Liver (tissue), 9 donors: ENCODE results near the gene HADHA. TPM values are rescaled to one million over a fixed set of nuclear protein-coding genes. Genes with fewer than 3 reads are reported as not detected.

Experiments used
- DNase-seq: peaks from one replicate; pipeline ENCODE4 v3.0.0-alpha.2; 2017; ENCODE audit warnings: low spot score
- H3K27ac ChIP-seq, 2 donors: one replicate each; pipeline ENCODE4 v1.7.0; 2013; ENCODE audit warnings: inconsistent platforms in 2 of 2, low read length in 2 of 2, control low read depth in 1 of 2, low read depth in 1 of 2, mild to moderate bottlenecking in 1 of 2
- H3K27me3 ChIP-seq, 4 donors: one replicate each; pipeline versions ENCODE4 v1.6.1 to v1.7.0; 2013; ENCODE audit warnings: low read length in 3 of 4, inconsistent platforms in 1 of 4, mild to moderate bottlenecking in 1 of 4, moderate library complexity in 1 of 4; ENCODE audit not compliant: control insufficient read depth in 4 of 4, insufficient read depth in 4 of 4
- H3K36me3 ChIP-seq, 4 donors: one replicate each; pipeline versions ENCODE4 v1.6.1 to v1.7.0; 2013; ENCODE audit warnings: low read length in 3 of 4, mild to moderate bottlenecking in 3 of 4, low read depth in 1 of 4, moderate library complexity in 1 of 4; ENCODE audit not compliant: control insufficient read depth in 4 of 4, insufficient read depth in 3 of 4
- H3K4me1 ChIP-seq, 4 donors: one replicate each; pipeline versions ENCODE4 v1.6.1 to v1.7.0; 2013; ENCODE audit warnings: low read length in 3 of 4, mild to moderate bottlenecking in 3 of 4, moderate library complexity in 1 of 4; ENCODE audit not compliant: control insufficient read depth in 4 of 4, insufficient read depth in 4 of 4
- H3K4me3 ChIP-seq, 3 donors: one replicate each; pipeline versions ENCODE4 v1.6.1 to v1.7.0; 2013; ENCODE audit warnings: low read length in 3 of 3, control low read depth in 1 of 3, low read depth in 1 of 3, mild to moderate bottlenecking in 1 of 3
- H3K9ac ChIP-seq, 2 donors: one replicate each; pipeline ENCODE4 v1.7.0; 2013; ENCODE audit warnings: low read length in 2 of 2, mild to moderate bottlenecking in 2 of 2, moderate library complexity in 2 of 2, control low read depth in 1 of 2, low read depth in 1 of 2
- H3K9me3 ChIP-seq, 4 donors: one replicate each; pipeline versions ENCODE4 v1.6.1 to v1.7.0; 2013; ENCODE audit warnings: low read length in 3 of 4; ENCODE audit not compliant: control insufficient read depth in 4 of 4
- ATF3 ChIP-seq: IDR thresholded peaks from 2 replicates; pipeline ENCODE4 v1.6.1; 2016; ENCODE audit warnings: antibody characterized with exemption
- CTCF ChIP-seq: fragments of 150-350 bp; IDR thresholded peaks from 2 replicates; pipeline ENCODE4 v1.5.1; 2017; ENCODE audit warnings: improper control_type of control experiment, low read depth, low read length; ENCODE audit not compliant: missing input control
- EGR1 ChIP-seq, 2 donors: IDR thresholded peaks; 2 replicates each; pipeline ENCODE4 v1.6.1; 2016 to 2018; ENCODE audit warnings: antibody characterized with exemption in 2 of 2, low read depth in 2 of 2
- FOXA1 ChIP-seq: IDR thresholded peaks from 2 replicates; pipeline ENCODE4 v1.6.1; 2016; ENCODE audit warnings: antibody characterized with exemption
- FOXA2 ChIP-seq: IDR thresholded peaks from 2 replicates; pipeline ENCODE4 v1.6.1; 2016; ENCODE audit warnings: antibody characterized with exemption
- GABPA ChIP-seq, 2 donors: IDR thresholded peaks in 1 of 2; conservative IDR thresholded peaks in 1 of 2; 2 replicates each; pipeline ENCODE4 v1.6.1; 2016; ENCODE audit warnings: antibody characterized with exemption in 2 of 2, mild to moderate bottlenecking in 1 of 2, moderate library complexity in 1 of 2
- HNF4A ChIP-seq, 2 donors: conservative IDR thresholded peaks; 2 replicates each; pipeline ENCODE4 v1.6.1; 2016; ENCODE audit warnings: antibody characterized with exemption in 2 of 2, mild to moderate bottlenecking in 2 of 2
- HNF4G ChIP-seq: IDR thresholded peaks from 2 replicates; pipeline ENCODE4 v1.6.1; 2016; ENCODE audit warnings: antibody characterized with exemption
- JUND ChIP-seq, 2 donors: IDR thresholded peaks; 2 replicates each; pipeline ENCODE4 v1.6.1; 2016; ENCODE audit warnings: antibody characterized with exemption in 2 of 2
- MAX ChIP-seq: IDR thresholded peaks from 2 replicates; pipeline ENCODE4 v1.6.1; 2016; ENCODE audit warnings: antibody characterized with exemption
- NR2F2 ChIP-seq: IDR thresholded peaks from 2 replicates; pipeline ENCODE4 v1.6.1; 2016; ENCODE audit warnings: antibody characterized with exemption
- REST ChIP-seq: IDR thresholded peaks from 2 replicates; pipeline ENCODE4 v1.6.1; 2016; ENCODE audit warnings: antibody characterized with exemption, mild to moderate bottlenecking
- RXRA ChIP-seq, 2 donors: IDR thresholded peaks; 2 replicates each; pipeline ENCODE4 v1.6.1; 2017 to 2018; ENCODE audit warnings: antibody characterized with exemption in 2 of 2, mild to moderate bottlenecking in 1 of 2
- SP1 ChIP-seq: IDR thresholded peaks from 2 replicates; pipeline ENCODE4 v1.6.1; 2018; ENCODE audit warnings: antibody characterized with exemption, mild to moderate bottlenecking
- TAF1 ChIP-seq: conservative IDR thresholded peaks from 2 replicates; pipeline ENCODE4 v1.6.1; 2016; ENCODE audit warnings: antibody characterized with exemption, mild to moderate bottlenecking
- YY1 ChIP-seq: IDR thresholded peaks from 2 replicates; pipeline ENCODE4 v1.6.1; 2016; ENCODE audit warnings: antibody characterized with exemption, mild to moderate bottlenecking
- ZBTB33 ChIP-seq: IDR thresholded peaks from 2 replicates; pipeline ENCODE4 v1.6.1; 2016; ENCODE audit warnings: antibody characterized with exemption
- WGBS: extraction: QIAGEN DNeasy Blood & Tissue Kit; methylation state at CpG from one replicate; pipeline ENCODE4 v1.1.7; 2013; 5-methylcytosine and 5-hydroxymethylcytosine counted together
- polyA plus RNA-seq, 2 donors: library from polyadenylated mRNA; stranded (reverse) in 1 of 2; unstranded in 1 of 2; fragments of 200-250 nt in 1 of 2; fragments of >200 nt in 1 of 2; fragmentation: Nextera tagmentation in 1 of 2; extraction: Ambion mirVana in 1 of 2; gene quantifications; one replicate each; pipeline versions ENCODE4 v1.2.1 to v1.2.3, GENCODE V29; 2013 to 2015
- total RNA-seq, 2 donors: library from RNA; depleted of rRNA; stranded (reverse); fragments of >200 nt; gene quantifications; one replicate each; pipeline ENCODE4 v1.2.3, GENCODE V29; 2014
- donor health status: healthy.
- donor health status: healthy.
- donor health status: healthy.
- donor health status: healthy.
- donor health status: healthy.

The HADHA gene
- total and polyA plus RNA-seq, 4 donors: 101 to 276 (median 159) TPM

GRCh38 chr2:26197516-26197915 lies 46.9 kb downstream of the HADHA start:
- no peak overlapping the region for H3K9ac ChIP-seq
- no peak overlapping the region for H3K27ac ChIP-seq
- TF ChIP-seq ATF3: no peak
- no peak for TF ChIP-seq FOXA1
- no peak for TF ChIP-seq NR2F2
- no peak for TF ChIP-seq RXRA (IDR thresholded peaks at IDR 0.05)
- TF ChIP-seq GABPA (IDR thresholded peaks at IDR 0.05 in 1 of 2, conservative IDR thresholded peaks at IDR 0.05 in 1 of 2): no peak
- no peak for TF ChIP-seq EGR1 (IDR thresholded peaks at IDR 0.05; ENCODE audit: low read depth in 2 of 2)
- no peak for TF ChIP-seq FOXA2
- no peak for TF ChIP-seq ZBTB33
- TF ChIP-seq YY1: no peak
- TF ChIP-seq TAF1: no peak
- no peak for DNase-seq
- WGBS: 96% methylated on average over 4 of the region's 4 CpGs
- no peaks in the 10 kb centered on the region for H3K9me3 ChIP-seq
- peaks cover 26 to 89% (median 79%) of the 10 kb centered on the region in 4 donors for H3K36me3 ChIP-seq
- no peak overlapping the region for H3K4me3 ChIP-seq
- no peaks in the 10 kb centered on the region for H3K4me1 ChIP-seq
- H3K27me3 ChIP-seq: no peaks in the 10 kb centered on the region

GRCh38 chr2:26196683-26197418 lies 47.6 kb downstream of the HADHA start:
- peaks cover 26 to 91% (median 77%) of the 10 kb centered on the region in 4 donors for H3K36me3 ChIP-seq
- no peaks in the 10 kb centered on the region for H3K27me3 ChIP-seq
- DNase-seq: no peak
- no peak overlapping the region for H3K27ac ChIP-seq
- no peaks in the 10 kb centered on the region for H3K9me3 ChIP-seq
- H3K4me1 ChIP-seq: no peaks in the 10 kb centered on the region
- WGBS: 92% methylated on average over 9 of the region's 9 CpGs
- H3K9ac ChIP-seq: no peak overlapping the region
- TF ChIP-seq FOXA2 (no peak), JUND (IDR thresholded peaks at IDR 0.05) (no peak), EGR1 (IDR thresholded peaks at IDR 0.05; ENCODE audit: low read depth in 2 of 2) (no peak), YY1 (no peak), RXRA (IDR thresholded peaks at IDR 0.05) (no peak), TAF1 (no peak), MAX (no peak), ZBTB33 (no peak), HNF4G (no peak), HNF4A (conservative IDR thresholded peaks at IDR 0.05) (no peak), CTCF (no peak), SP1 (no peak), NR2F2 (no peak), ATF3 (no peak), GABPA (IDR thresholded peaks at IDR 0.05 in 1 of 2, conservative IDR thresholded peaks at IDR 0.05 in 1 of 2) (no peak), REST (no peak)
- H3K4me3 ChIP-seq: no peak overlapping the region
